Cardiac muscle cell (in vitro differentiated cells and primary cell): ENCODE results near the gene MIF. TPM values are rescaled to one million over a fixed set of nuclear protein-coding genes. Genes with fewer than 3 reads are reported as not detected.

Experiments
- DNase-seq, 2 donors: peaks; one replicate each; pipeline versions ENCODE4 v3.0.0 to v3.0.0-alpha.2; 2010 to 2017; ENCODE audit warnings: low read depth in 1 of 2, low spot score in 1 of 2
- H3K27ac ChIP-seq: fragments of 200-600 bp; sonication (generic); 2 replicates; pipeline ENCODE4 v1.5.1; 2016
- H3K27me3 ChIP-seq: fragments of 200-600 bp; sonication (generic); 2 replicates; pipeline ENCODE4 v1.6.0; 2016; ENCODE audit warnings: control low read depth
- H3K36me3 ChIP-seq: fragments of 200-600 bp; sonication (generic); 2 replicates; pipeline ENCODE4 v1.5.1; 2016; ENCODE audit warnings: control low read depth
- H3K4me1 ChIP-seq: fragments of 200-600 bp; sonication (generic); 2 replicates; pipeline ENCODE4 v1.8.1; 2017; ENCODE audit warnings: low read depth, mild to moderate bottlenecking, mixed run types
- H3K4me3 ChIP-seq: fragments of 200-600 bp; sonication (generic); 2 replicates; pipeline ENCODE4 v1.5.1; 2016; ENCODE audit warnings: mild to moderate bottlenecking
- H3K9me3 ChIP-seq: fragments of 200-600 bp; sonication (generic); 2 replicates; pipeline ENCODE4 v1.5.1; 2017; ENCODE audit warnings: low read depth, mild to moderate bottlenecking, control low read depth
- CTCF ChIP-seq: IDR thresholded peaks from 2 replicates; pipeline ENCODE4 v1.5.1; 2012; ENCODE audit warnings: low read depth, mild to moderate bottlenecking, low read length
- polyA plus RNA-seq: library from polyadenylated mRNA; unstranded; fragments of >200 nt; fragmentation: Nextera tagmentation; extraction: Ambion mirVana; gene quantifications from 2 replicates; pipeline ENCODE4 v1.2.1, GENCODE V29; 2016
- total RNA-seq: library from RNA; depleted of rRNA; stranded (reverse); fragments of >200 nt; gene quantifications from 2 replicates; pipeline ENCODE4 v1.2.3, GENCODE V29; 2016

Gene MIF
- total and polyA plus RNA-seq, 2 experiments from 2014 or later, result 855 to 4,717 TPM

GRCh38 chr22:23868580-23868979 lies 25.6 kb upstream of the MIF start:
- no peak overlapping the region for H3K27ac ChIP-seq
- no peaks in the 10 kb centered on the region for H3K4me1 ChIP-seq
- no peak for DNase-seq
- TF ChIP-seq CTCF, result no peak
- peaks cover 23% of the 10 kb centered on the region for H3K36me3 ChIP-seq
- H3K9me3 ChIP-seq, result no peaks in the 10 kb centered on the region
- no peaks in the 10 kb centered on the region for H3K27me3 ChIP-seq
- no peak overlapping the region for H3K4me3 ChIP-seq

GRCh38 chr22:23874871-23875270 lies 19.3 kb upstream of the MIF start:
- Histone ChIP-seq H3K36me3 (peaks cover 18% of the 10 kb centered on the region), H3K27me3 (no peaks in the 10 kb centered on the region), H3K4me3 (no peak overlapping the region), H3K9me3 (no peaks in the 10 kb centered on the region), H3K4me1 (no peaks in the 10 kb centered on the region), H3K27ac (no peak overlapping the region)
- no peak for TF ChIP-seq CTCF
- DNase-seq, result no peak

- DNase-seq, result no peak
- H3K36me3 ChIP-seq, result peaks cover 16% of the 10 kb centered on the region
- H3K4me1 ChIP-seq, result no peaks in the 10 kb centered on the region
- H3K9me3 ChIP-seq, result no peaks in the 10 kb centered on the region
- no peaks in the 10 kb centered on the region for H3K27me3 ChIP-seq
- no peak overlapping the region for H3K4me3 ChIP-seq
- no peak overlapping the region for H3K27ac ChIP-seq
- no peak for TF ChIP-seq CTCF
These were observed 18.4 kb upstream of the MIF start for GRCh38 chr22:23875801-23876200.

GRCh38 chr22:23877566-23877965 lies 16.6 kb upstream of the MIF start:
- no peak for TF ChIP-seq CTCF
- H3K4me1 ChIP-seq, result no peaks in the 10 kb centered on the region
- peaks cover 18% of the 10 kb centered on the region for H3K36me3 ChIP-seq
- H3K4me3 ChIP-seq, result no peak overlapping the region
- no peak for DNase-seq
- no peaks in the 10 kb centered on the region for H3K27me3 ChIP-seq
- no peak overlapping the region for H3K27ac ChIP-seq
- H3K9me3 ChIP-seq, result no peaks in the 10 kb centered on the region

- Histone ChIP-seq H3K27ac (no peak overlapping the region), H3K27me3 (no peaks in the 10 kb centered on the region), H3K4me1 (no peaks in the 10 kb centered on the region), H3K4me3 (no peak overlapping the region), H3K9me3 (no peaks in the 10 kb centered on the region), H3K36me3 (peaks cover 22% of the 10 kb centered on the region)
- TF ChIP-seq CTCF, result no peak
- DNase-seq, result no peak
These were observed 16.0 kb upstream of the MIF start for GRCh38 chr22:23878219-23878618.

- Histone ChIP-seq H3K4me1 (no peaks in the 10 kb centered on the region), H3K36me3 (peaks cover 13% of the 10 kb centered on the region), H3K4me3 (no peak overlapping the region), H3K27ac (no peak overlapping the region), H3K27me3 (no peaks in the 10 kb centered on the region), H3K9me3 (no peaks in the 10 kb centered on the region)
- no peak for DNase-seq
- TF ChIP-seq CTCF, result no peak
These were observed 11.8 kb upstream of the MIF start for GRCh38 chr22:23882370-23882769.
